IPS DF 4.7 (cell line): Measurements from ENCODE around the gene P2RY8.
A peak's percentile ranks its signal among the peaks of the same experiment; 100 is the strongest.
"Not testable (repeated sequence)": the region's sequence is repeated elsewhere in the genome, so short reads cannot be mapped to it uniquely, and the experiment has no call there.

ENCODE experiments used
- DNase-seq: peaks from one replicate; pipeline ENCODE4 v3.0.0-alpha.2; 2013; ENCODE audit warnings: low spot score; ENCODE audit errors: extremely low read depth

Gene P2RY8

DNA sequence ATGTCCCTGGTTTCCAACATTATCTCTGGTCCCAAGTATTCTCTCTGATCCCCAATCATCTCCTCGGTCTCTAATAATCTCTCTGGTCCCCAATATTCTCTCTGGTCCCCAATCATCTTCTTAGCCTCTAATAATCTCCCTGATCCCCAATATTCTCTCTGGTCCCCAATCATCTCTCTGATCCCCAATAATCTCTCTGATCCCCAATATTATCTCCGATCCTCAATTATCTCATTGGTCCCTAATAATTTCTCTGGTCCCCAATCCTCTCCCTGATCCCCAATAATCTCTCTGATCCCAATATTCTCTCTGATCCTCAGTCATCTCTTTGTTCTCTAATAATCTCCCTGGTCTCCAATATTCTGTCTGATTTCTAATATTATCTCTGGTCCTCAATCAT is 16.6 kb downstream of the P2RY8 start:
- DNase-seq: no peak

DNA sequence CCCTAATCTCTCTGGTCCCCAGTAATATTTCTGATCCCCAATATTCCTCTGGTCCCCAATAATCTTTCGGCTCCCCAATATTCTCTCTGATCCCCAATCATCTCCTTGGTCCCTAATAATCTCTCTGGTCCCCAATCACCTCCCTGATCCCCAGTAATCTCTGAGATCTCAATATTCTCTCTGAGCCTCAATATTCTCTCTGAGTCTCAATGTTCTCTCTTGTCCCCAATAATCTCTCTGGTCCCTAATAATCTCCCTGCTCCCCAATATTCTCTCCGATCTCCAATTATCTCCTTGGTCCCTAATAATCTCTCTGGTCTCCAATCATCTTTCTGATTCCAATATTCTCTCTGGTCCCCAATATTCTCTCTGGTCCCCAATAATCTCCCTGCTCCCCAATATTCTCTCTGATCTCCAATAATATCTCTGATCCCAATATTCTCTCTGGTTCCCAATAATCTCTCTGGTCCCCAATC is 17.9 kb downstream of the P2RY8 start:
- no peak for DNase-seq

DNA sequence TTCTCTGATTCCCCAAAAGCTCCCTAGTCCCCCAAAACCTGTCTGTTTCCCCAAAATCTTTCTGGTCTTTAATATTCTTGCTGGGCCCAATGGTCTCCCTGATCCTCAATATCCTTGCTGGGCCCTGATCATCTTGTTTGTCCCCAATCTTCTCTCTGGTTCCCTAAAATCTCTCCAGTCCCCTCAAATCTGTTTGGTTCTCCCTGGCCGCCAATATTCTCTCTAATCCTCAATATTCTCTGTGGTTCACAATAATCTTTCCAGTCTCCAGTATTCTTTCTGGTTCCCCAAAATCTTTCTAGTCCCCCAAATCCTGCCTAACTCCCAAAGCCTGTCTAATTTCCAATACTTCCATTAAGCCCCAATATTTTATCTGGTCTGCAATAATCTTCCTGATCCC is 18.5 kb downstream of the P2RY8 start:
- DNase-seq: no peak

DNA sequence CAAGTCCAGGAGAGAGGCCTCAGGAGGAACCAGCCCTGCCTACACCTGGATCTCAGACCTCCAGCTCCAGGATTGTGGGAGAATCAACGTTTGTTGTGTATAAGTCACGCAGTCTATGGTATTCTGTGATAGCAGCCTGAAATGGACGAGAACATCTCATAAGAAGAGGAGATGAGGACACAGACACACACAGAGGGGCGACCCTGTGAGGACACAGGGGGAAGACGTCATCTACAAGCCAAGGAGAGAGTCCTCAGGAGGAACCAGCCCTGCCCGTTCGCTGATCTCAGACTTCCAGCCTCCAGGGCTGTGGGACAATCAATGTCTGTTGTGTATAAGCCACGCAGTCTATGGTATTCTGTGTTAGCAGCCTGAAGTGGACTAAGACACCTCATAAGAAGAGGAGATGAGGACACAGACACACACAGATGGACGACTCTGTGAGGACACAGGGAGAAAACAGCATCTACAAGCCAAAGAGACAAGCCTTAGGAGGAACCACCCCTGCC is 20.3 kb downstream of the P2RY8 start:
- DNase-seq: no peak

DNA sequence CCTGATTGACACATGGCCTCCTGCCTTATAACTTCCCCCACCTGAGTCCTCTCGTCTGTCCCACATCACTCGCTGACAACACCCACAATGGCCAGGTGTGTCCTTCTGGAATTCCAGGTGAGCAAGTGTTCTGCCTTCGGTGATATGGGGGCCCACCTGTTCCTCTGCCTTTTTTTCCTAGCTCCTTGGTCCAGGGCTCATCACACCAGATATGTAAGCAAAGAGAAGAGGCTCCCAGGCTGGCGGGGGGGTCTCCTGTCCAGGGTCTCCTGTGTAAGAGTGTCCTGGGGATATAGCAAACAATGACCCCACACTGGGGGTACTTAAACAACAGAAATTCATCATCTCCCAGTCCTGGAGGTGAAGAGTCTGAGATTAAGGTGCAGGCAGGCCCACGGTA is 25.2 kb downstream of the P2RY8 start:
- DNase-seq: no peak

DNA sequence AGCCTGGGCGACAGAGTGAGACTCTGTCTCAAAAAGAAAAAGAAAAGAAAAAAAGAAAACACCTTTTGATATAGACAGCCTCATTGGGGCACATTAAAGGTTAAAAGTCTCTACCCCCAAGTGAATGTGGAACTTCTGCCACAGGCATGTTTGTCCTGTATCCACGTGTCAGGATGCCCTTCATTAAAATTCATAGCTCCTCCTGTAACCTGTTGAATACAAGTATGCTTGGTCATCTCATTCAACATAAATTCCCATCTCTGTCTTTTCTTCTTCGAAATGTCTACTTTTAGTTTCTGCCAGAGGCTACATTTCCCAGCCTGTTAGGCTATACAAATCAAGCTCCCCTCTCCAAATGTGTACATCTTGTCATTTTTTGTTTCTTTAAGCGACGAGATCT is 25.8 kb downstream of the P2RY8 start:
- DNase-seq: no peak

DNA sequence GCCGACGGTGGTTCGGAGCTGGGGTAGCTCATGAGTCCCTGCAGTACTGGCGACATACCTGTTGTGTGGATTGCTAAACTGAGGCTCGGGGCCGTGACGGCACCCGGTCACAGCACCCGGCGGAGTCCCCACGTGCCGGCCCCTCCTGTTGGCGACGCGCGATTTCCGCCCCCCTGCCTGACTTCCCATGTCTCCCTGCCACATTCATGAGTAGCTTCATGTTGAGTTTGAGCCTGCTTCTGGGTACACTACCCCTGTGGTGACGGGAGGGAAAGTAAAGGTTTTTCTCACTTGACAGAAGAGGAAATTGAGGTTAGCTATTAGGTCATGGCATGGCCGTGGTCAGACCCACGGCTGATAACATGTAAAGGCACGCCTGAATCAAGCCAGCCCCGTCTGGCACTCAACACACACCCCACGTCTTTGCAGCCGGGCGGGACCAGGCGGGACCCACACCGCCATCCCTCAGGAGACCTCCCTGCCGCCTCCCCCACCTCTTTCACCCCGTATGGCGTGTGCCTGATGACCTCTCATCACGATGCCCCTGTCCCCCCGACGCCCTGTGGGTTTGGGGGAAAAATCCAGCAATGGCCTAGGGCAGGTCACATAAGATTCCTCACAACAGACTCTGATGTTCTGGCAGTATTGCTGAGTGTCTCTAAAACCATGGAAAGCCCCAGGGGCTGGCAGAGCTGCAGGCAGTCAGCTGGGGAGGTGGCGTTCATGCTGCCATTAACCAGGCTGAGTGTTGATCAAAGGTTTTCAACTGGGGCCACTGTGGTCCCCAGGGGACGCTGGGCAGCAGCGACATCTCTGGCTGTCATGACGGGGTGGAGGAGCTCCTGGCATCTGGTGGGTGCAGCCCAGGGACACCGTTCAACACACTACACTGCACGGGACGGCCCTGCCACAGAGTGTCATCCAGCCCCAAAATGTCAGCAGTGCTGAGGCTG is 29.2 kb downstream of the P2RY8 start:
- DNase-seq: no peak

DNA sequence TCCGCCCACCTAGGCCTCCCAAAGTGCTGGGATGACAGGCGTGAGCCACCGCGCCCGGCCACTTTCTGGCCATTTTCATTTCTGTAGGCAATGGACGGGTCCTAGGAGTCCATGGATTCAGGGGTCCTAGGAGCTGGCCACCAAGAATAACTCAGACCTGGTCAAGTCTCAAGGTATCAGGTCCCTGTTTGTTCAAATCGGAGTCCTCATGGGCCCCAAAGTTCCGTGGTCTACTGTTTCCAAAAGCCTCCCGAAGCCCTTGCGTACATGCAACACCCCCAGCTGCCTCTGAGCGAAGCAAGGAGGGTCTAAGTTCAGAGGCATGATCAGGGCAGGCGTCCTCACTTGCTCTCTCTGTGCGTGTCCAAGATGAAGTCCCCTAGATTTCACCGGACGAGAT is 30.1 kb downstream of the P2RY8 start:
- DNase-seq: no peak

DNA sequence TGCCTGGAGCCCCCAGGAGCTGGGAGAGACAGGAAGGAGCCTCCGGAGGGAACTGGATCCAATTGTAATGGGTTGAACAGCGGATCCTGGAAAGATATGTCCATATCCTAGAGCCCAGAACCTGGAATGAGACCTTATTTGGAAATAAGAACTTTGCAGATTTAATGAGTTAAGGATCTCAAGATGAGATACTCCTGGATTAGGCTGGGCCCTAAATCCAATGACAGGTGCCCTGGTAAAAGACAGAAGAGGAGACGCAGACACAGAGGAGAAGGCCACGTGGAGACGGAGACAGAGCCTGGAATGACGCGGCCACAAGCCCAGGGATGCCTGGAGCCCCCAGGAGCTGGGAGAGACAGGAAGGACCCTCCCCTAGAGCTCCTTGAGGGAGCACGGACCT is 34.1 kb downstream of the P2RY8 start:
- DNase-seq: no peak

DNA sequence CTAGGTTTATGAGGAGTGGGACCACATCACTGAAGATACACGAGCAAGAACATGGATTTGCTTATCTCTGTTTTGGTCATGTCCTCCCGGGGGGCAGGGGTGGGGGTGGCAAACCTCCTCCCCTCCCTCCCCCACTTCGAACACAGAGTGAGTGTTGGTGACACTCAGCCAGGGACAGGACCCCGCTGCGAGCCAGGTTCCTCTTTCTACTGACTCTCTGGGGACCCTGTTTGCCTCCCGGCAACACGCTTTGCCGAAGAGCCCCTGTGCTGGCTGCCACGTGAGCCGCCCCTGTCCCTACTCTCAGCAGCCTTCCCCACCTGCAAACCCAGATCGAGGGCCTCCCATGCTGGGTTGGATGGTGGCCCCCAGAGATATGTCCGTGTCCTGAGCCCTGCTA is 34.7 kb downstream of the P2RY8 start:
- DNase-seq: no peak

DNA sequence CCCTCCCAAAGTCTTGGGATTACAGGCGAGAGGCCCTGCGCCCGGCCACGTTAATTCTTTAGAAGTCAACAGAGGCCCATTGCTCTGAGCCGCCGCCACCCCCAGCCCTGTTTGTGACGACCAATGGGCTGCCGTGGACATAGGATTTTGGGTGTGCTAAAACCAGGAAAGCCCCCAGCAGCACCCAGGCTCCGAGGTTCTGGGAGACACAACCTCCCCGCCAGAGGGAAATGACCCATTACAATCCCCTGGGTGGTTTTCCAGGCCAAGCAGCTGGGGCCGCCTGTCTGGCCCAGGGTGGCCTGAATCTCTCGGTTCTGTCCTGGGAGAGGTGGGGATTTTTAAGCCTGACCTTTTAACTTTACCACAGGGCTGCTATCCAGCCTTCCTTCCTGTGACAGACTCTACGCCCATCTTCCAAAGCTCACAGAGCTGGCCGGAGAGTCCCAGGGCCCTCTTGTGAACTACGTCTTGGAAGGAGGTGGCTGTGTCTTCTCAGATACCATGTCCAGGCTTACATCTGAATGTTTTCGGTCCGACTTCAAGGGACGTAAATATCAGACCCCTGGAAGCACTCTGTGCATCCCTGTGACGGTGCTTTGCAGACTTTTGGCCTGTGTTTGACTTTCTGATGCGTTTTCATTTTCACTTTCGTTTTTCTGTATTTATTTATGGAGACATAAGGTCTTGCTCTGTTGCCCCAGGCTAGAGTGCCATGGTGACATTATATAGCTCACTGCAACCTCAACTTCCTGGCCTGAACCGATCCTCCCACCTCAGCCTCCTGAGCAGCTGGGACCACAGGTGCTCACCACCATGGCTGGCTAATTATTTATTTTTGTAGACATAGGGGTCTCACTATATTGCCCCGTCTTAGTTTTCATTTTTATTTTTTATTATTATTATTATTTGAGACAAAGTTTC is 36.0 kb downstream of the P2RY8 start:
- no peak for DNase-seq

DNA sequence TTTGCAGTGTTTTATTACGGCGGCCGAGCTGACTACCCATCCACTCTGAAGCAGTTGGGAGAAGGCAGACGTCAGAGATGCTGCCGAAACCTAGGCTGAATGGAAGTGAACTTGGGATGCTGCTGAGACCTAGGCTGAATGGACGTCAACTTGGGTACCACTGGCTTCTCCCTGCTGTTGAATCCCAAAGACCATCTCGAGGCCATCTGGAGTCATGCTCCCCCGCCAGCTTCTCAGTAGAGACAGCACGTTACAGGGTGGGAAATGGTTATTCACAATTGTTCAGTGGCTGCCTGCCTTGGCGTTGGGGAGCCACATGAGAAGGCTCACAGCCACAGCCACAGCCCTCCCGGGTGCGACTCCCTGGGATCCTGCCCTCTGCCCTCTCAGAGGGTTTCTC is 40.9 kb downstream of the P2RY8 start:
- DNase-seq: no peak

DNA sequence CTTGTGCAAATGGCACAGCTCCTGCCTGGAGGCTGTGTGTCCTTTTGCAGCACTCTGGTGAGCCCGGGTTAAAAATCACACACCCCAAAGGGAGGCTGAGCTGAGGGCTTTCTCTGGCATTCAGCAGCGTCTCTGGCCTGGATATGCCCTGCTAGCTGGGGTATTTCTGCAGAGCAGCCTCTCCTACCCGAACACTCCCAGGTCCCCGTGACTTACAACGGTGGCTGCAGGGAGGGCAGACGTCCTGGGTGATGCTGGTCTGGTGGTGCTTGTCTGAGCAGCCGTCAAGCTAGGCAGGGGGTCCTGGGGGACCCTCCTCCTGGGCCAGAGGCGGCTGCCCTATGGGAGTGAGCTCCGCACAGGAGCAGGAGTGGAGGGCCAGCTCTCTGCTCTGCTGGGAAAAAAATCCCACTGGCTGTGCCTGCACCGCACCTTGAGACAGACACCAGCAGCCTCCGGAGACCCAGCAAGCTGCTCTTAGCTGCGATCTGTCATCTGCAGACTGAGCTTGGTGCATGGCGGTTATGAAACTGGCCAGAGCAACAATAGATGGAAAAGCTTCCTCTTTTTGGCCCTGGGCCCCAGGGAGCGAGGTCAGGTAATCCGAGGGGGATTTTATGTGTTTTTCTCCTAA is 43.0 kb downstream of the P2RY8 start:
- DNase-seq: no peak

DNA sequence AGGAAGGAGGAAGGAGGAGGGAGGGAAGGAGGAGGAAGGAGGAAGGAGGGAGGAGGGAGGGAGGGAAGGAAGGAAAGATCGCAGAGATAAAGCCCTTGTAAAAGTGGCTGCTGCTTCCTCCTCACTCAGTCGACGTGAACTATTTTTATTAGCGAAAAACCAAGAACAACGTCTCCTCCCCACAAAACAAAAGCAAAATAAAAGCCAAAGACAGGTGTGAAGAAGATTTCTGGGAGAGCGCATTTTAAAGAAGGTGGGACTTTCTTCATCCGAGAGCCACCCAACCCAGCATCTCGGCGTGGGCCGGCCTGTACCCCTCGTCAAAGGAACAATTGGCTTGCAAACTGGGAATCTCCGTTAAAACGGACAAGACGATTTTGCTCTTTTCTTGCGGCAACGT is 43.6 kb downstream of the P2RY8 start:
- no peak for DNase-seq

DNA sequence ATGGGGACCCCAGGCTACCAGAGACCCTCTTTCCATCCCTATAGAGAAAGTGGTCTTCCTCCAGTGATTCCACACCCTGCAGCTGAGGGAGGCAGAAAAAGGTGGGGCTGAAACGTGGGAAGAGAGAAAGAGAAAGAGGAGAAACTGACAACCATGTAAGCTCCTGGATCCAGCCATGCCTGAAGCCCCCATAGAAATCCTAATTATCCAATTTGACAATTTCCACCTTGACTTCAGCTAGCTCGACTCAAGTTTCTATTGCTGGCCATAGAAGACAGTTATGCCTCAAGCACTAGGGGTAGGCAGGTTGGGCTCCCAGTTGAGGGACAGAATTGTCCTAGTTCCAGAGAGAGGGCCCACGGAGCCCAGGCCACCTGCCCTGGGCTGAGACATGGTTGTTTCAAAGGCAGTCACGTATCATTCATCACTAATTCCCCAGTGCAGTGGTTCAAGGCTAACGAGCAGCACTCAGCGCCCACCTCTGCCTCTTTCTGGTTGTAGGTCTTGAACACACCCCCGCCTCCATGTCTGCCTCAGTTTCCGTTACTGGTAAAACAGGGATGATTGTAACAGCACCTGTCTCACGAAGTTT is 44.5 kb downstream of the P2RY8 start:
- no peak for DNase-seq

DNA sequence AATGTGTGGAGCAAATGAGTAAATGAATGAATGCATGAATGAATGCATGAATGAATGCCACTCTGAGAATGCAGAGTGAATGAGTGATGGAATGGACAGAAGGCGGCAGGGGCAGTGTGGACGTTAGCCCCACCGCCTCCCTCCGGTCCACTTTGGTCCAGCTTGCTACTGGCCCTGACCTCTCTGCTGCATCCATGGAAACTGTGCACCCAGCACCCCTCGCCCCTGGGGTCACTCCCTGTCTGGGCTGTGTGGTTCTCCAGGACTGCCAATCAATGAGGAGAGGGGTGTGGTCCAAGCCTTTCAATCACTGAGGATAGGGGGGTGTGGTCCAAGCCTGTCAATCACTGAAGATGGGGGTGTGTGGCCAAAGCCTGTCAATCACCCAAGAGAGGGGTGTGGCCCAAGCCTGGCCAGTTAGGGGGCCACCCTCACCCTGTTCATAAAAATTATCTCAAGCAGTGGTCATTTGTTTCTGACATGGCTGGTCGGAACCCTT is 45.1 kb downstream of the P2RY8 start:
- DNase-seq: peak; percentile 44

DNA sequence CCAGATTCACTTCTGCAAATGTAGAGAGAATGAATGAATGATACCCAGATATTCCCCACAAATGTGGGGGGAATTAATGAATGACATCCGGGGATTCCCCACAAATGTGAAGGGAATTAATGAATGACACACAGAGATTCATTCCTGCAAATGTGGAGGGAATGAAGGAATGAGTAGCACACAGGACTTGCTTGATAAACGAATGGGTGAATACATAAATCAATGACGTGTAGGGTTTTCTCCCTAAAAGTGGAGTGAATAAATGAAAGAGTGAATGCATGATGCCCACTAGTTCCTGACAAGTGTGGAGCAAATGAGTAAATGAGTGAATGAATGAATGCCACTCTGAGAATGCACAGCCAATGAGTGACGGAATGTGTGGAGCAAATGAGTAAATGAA is 45.7 kb downstream of the P2RY8 start:
- DNase-seq: not testable (repeated sequence)

DNA sequence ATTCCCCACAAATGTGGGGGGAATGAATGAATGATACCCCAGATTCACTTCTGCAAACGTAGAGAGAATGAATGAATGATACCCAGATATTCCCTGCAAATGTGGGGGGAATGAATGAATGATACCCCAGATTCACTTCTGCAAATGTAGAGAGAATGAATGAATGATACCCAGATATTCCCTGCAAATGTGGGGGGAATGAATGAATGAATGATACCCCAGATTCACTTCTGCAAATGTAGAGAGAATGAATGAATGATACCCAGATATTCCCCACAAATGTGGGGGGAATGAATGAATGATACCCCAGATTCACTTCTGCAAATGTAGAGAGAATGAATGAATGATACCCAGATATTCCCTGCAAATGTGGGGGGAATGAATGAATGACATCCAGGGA is 46.3 kb downstream of the P2RY8 start:
- DNase-seq: not testable (repeated sequence)

DNA sequence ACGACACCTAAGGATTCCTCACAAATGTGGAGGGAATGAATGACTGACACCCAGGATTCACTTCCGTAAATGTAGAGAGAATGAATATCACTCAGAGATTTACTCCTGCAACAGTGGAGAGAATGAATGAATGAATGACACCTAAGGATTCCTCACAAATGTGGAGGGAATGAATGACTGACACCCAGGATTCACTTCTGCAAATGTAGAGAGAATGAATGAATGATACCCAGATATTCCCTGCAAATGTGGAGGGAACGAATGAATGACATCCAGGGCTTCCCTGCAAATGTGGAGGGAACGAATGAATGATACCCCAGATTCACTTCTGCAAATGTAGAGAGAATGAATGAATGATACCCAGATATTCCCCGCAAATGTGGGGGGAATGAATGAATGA is 47.6 kb downstream of the P2RY8 start:
- not testable (repeated sequence) for DNase-seq

DNA sequence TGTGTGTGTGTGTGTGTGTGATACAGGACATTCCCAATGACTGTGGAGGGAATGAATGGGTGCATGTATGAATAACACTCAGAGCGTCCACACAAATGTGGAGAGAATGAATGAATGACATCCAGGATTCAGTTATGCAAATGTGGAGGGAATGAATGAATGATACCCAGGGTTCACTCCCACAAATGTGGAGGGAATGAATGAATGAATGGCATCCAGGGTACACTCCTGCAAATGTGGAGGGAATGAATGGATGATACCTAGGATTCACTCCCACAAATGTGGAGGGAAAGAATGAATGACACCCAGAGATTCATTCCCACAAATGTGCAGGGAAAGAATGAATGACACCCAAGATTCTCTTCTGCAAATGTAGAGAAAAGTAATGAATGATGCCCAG is 48.2 kb downstream of the P2RY8 start:
- no peak for DNase-seq

DNA sequence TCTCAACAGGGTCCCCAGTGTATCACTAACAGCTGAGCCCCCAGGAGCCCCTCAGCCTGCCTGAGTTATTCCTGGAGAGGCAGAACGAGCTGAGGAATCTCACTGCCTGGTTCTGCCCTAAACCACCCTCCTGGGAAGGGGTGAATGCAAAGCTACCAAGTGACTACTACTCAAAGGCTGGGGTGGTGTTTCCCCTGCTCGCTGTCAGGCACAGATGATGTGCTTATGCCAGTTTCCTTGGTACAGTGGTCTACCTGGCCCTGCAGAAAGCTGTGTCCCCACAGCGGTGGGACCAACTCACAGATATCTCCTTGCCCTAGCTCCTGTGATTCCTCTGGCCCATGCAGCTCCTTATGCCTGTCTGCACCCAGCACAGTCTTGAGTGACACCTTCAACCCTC is 48.8 kb downstream of the P2RY8 start:
- DNase-seq: no peak
